Calu3 (cell line): ENCODE measurements around the gene PPP2R3B. TPM values are rescaled to one million over a fixed set of nuclear protein-coding genes. Genes with fewer than 3 reads are reported as not detected.

Experiments used
- BruUV-seq: library from RNA; stranded (reverse); fragments of 400-500 nt; replicated peaks from 2 replicates; lab custom pipeline; 2021; lab: Mats Ljungman, UMichigan
- CTCF ChIA-PET: fragments of 300-600 bp; sonication (Branson Sonifier 250); formaldehyde crosslinking; loops from one replicate; lab custom pipeline; 2022; ENCODE audit warnings: antibody characterized with exemption; lab: Charles Lee
- DNase-seq: peaks from one replicate; pipeline ENCODE4 v3.0.0; 2022
- H3K27ac Mint-ChIP-seq: one replicate; pipeline ENCODE4 v1.8.0; 2022; ENCODE audit warnings: mixed read lengths; ENCODE audit not compliant: unreplicated experiment
- H3K27me3 Mint-ChIP-seq: one replicate; pipeline ENCODE4 v1.8.0; 2022; ENCODE audit warnings: mixed read lengths; ENCODE audit not compliant: unreplicated experiment
- H3K36me3 Mint-ChIP-seq: one replicate; pipeline ENCODE4 v1.8.0; 2022; ENCODE audit warnings: mild to moderate bottlenecking, moderate library complexity, mixed read lengths; ENCODE audit not compliant: insufficient read depth, unreplicated experiment
- H3K4me1 Mint-ChIP-seq: one replicate; pipeline ENCODE4 v1.8.0; 2022; ENCODE audit warnings: mild to moderate bottlenecking, low read depth, mixed read lengths; ENCODE audit not compliant: unreplicated experiment
- H3K4me3 Mint-ChIP-seq: one replicate; pipeline ENCODE4 v1.8.0; 2022; ENCODE audit warnings: mild to moderate bottlenecking, low read depth, moderate library complexity, mixed read lengths; ENCODE audit not compliant: unreplicated experiment
- H3K9me3 Mint-ChIP-seq: one replicate; pipeline ENCODE4 v1.8.0; 2022; ENCODE audit warnings: low read depth, mixed read lengths; ENCODE audit not compliant: unreplicated experiment
- CTCF ChIP-seq: fragments of 200-600 bp; IDR thresholded peaks from one replicate; pipeline ENCODE4 v1.8.0; 2022; ENCODE audit warnings: antibody characterized with exemption; ENCODE audit not compliant: unreplicated experiment
- intact Hi-C: fragments of 100-400 bp; cut with micrococcal nuclease; formaldehyde crosslinking; loops from one replicate; pipeline ENCODE4 v1.10.0; 2022; ENCODE audit not compliant: unreplicated experiment
- total RNA-seq: library from RNA; stranded (reverse); gene quantifications from 2 replicates; pipeline ENCODE4 v1.2.3, GENCODE V29; 2022

Gene PPP2R3B
- total RNA-seq, 1 experiment from 2014 or later: 25.4 TPM

DNA sequence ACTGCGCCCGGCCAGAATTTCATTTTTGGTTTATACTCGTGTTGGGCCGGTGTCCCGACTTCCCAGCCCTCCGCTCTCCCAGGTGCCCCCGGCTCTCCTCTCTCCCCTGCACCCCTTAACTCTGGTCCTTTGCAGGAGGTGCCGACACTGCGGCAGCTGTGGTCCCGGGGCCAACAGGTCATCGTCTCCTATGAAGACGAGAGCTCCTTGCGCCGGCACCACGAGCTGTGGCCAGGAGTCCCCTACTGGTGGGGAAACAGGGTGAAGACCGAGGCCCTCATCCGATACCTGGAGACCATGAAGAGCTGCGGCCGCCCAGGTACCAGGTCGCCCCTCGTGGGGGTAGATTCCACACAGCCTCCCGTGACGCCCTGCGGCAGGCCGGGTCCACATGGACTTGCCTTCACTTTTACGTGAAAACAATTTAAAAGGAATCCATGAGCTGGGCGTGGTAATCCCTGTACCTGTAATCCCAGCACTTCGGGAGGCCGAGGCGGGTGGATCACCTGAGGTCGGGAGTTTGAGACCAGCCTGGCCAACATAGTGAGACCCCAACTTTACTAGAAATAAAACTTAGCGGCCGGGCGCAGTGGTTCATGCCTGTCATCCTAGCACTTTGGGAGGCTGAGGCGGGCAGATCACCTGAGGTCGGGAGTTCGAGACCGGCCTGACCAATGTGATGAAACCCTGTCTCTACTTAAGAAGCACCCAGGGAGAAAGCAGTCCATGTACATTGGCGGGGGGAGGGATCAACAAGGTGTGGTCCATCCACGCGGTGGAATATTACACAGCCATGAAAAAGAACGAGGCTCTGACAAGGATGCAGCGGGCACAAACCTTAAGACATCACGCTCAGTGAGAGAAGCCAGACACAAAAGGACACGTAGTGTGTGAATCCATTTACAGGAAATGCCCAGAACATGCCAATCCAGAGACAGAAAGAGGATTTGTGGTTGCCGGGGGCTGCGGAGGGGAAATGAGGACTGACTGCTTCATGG is 93.5 kb downstream of the PPP2R3B start:
- H3K4me1 Mint-ChIP-seq: no peaks in the 10 kb centered on the region
- H3K27me3 Mint-ChIP-seq: no peaks in the 10 kb centered on the region
- CTCF ChIA-PET: no interaction called here
- no peak for TF ChIP-seq CTCF
- BruUV-seq: no TSS peak
- no peak overlapping the region for H3K27ac Mint-ChIP-seq
- H3K36me3 Mint-ChIP-seq: peaks cover 22% of the 10 kb centered on the region
- intact Hi-C loops: no loop called here
- DNase-seq: no peak
- H3K4me3 Mint-ChIP-seq: no peak overlapping the region
- no peaks in the 10 kb centered on the region for H3K9me3 Mint-ChIP-seq

DNA sequence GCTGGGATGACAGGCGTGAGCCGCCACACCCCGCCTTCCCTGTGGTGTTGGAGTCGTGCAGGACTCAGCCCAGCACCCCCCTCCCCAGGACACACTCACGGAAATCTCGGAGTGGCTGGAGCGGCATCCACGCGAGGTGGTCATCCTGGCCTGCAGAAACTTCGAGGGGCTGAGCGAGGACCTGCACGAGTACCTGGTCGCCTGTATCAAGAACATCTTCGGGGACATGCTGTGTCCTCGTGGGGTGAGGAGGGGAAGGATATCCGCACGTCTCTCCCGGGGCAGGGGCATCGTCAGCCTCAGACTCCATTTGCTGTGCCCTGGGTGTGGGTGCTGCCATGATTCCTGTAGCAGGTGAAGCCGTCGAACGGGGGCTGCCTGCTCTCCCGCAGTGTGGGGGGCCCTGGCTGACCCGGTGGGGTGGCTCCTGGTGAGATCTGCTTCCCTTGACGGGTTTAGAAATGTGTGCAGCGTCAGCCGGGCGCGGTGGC is 95.3 kb downstream of the PPP2R3B start:
- H3K9me3 Mint-ChIP-seq: no peaks in the 10 kb centered on the region
- intact Hi-C loops: no loop called here
- peaks cover 23% of the 10 kb centered on the region for H3K36me3 Mint-ChIP-seq
- no peak for DNase-seq
- no peak overlapping the region for H3K4me3 Mint-ChIP-seq
- no peak overlapping the region for H3K27ac Mint-ChIP-seq
- no TSS peak for BruUV-seq
- no peaks in the 10 kb centered on the region for H3K27me3 Mint-ChIP-seq
- no peaks in the 10 kb centered on the region for H3K4me1 Mint-ChIP-seq
- CTCF ChIA-PET: no interaction called here
- no peak for TF ChIP-seq CTCF

GRCh38 chrX:290476-291166 is 96.1 kb downstream of the PPP2R3B start:
- no peaks in the 10 kb centered on the region for H3K4me1 Mint-ChIP-seq
- intact Hi-C loops: no loop called here
- no peaks in the 10 kb centered on the region for H3K9me3 Mint-ChIP-seq
- no peak for TF ChIP-seq CTCF
- H3K27me3 Mint-ChIP-seq: no peaks in the 10 kb centered on the region
- no TSS peak for BruUV-seq
- CTCF ChIA-PET: no interaction called here
- no peak overlapping the region for H3K4me3 Mint-ChIP-seq
- H3K36me3 Mint-ChIP-seq: peaks cover 23% of the 10 kb centered on the region
- H3K27ac Mint-ChIP-seq: no peak overlapping the region
- no peak for DNase-seq

DNA sequence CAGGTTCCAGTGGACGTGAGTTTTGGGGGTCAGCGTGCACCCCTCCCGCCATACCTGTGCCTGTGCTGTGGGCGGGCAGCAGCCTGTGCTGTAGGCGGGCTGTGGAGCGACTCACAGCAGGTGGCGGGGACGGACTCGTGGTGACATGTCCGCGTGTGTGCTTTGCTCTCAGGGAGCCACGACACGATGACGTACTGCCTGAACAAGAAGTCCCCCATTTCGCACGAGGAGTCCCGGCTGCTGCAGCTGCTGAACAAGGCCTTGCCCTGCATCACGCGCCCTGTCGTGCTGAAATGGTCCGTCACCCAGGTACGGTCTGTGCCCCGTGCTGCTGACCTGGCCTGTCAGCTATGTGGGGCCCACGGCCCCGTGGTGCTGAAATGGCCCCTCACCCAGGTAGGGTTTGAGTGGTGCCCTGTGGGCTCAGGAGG is 98.1 kb downstream of the PPP2R3B start:
- CTCF ChIA-PET: no interaction called here
- Mint-ChIP-seq H3K27ac (no peak overlapping the region), H3K9me3 (no peaks in the 10 kb centered on the region), H3K4me1 (no peaks in the 10 kb centered on the region), H3K4me3 (no peak overlapping the region), H3K27me3 (no peaks in the 10 kb centered on the region), H3K36me3 (peaks cover 23% of the 10 kb centered on the region)
- TF ChIP-seq CTCF: no peak
- intact Hi-C loops: no loop called here
- no peak for DNase-seq
- BruUV-seq: no TSS peak
